Measurements from ENCODE around the gene PAX4.

The PAX4 gene

GRCh38 chr7:127618042-127618441 is at the start of gene PAX4:
PAX4 (minus strand) TSS chr7:127618142; CDS start chr7:127615928, 2,214 bp downstream.
- peaks cover 29% of the 10 kb centered on the region for H3K27me3 ChIP-seq (ENCODE audit: insufficient read depth, low read length, poor library complexity, severe bottlenecking)
- H3K9me3 ChIP-seq (ENCODE audit: insufficient read depth, low read depth, low read length): no peaks in the 10 kb centered on the region
- H3K9ac ChIP-seq (ENCODE audit: low read depth, low read length, poor library complexity, severe bottlenecking): no peak within 1 kb of the TSS
- H3F3A ChIP-seq (ENCODE audit: low read depth): no peaks in the 10 kb centered on the region
- H3K79me2 ChIP-seq (ENCODE audit: insufficient read depth, low read length): no peaks in the 10 kb centered on the region
- no peaks in the 10 kb centered on the region for H3K36me3 ChIP-seq (ENCODE audit: insufficient read depth, low read length)
- no peak within 1 kb of the TSS for H3K4me2 ChIP-seq (ENCODE audit: low read depth, low read length, poor library complexity, severe bottlenecking)
- H3K4me1 ChIP-seq (ENCODE audit: insufficient read depth, low read length, poor library complexity, severe bottlenecking): no peaks in the 10 kb centered on the region
- no peaks in the 10 kb centered on the region for H4K20me1 ChIP-seq (ENCODE audit: insufficient read depth, low read length, poor library complexity, severe bottlenecking)
- no peak within 1 kb of the TSS for H2AFZ ChIP-seq (ENCODE audit: low read length)
- TF ChIP-seq EZH2phosphoT487 (IDR thresholded peaks at IDR 0.05; ENCODE audit: borderline replicate concordance) (no peak), CTCF (conservative IDR thresholded peaks at IDR 0.05; ENCODE audit: low read length) (no peak)
- no peaks in the 10 kb centered on the region for H3K9me2 ChIP-seq (replicated peaks; ENCODE audit: low read depth, low read length)
- no peak within 1 kb of the TSS for H3K4me3 ChIP-seq (ENCODE audit: low read length, poor library complexity, severe bottlenecking)

GRCh38 chr7:127667017-127667670 is 49.2 kb upstream of the PAX4 start:
- Histone ChIP-seq H3K9me2 (replicated peaks; ENCODE audit: low read depth, low read length) (no peaks in the 10 kb centered on the region), H3K79me2 (ENCODE audit: insufficient read depth, low read length) (peaks cover 94% of the 10 kb centered on the region), H4K20me1 (ENCODE audit: insufficient read depth, low read length, poor library complexity, severe bottlenecking) (peaks cover 57% of the 10 kb centered on the region), H3K36me3 (ENCODE audit: insufficient read depth, low read length) (peaks cover 14% of the 10 kb centered on the region; the same call in 1 of the 2 replicates), H2AFZ (ENCODE audit: low read length) (no peak overlapping the region), H3K4me1 (ENCODE audit: insufficient read depth, low read length, poor library complexity, severe bottlenecking) (no peaks in the 10 kb centered on the region), H3K4me3 (ENCODE audit: low read length, poor library complexity, severe bottlenecking) (no peak overlapping the region), H3K9ac (ENCODE audit: low read depth, low read length, poor library complexity, severe bottlenecking) (no peak overlapping the region), H3K4me2 (ENCODE audit: low read depth, low read length, poor library complexity, severe bottlenecking) (no peak overlapping the region), H3F3A (ENCODE audit: low read depth) (no peaks in the 10 kb centered on the region), H3K9me3 (ENCODE audit: insufficient read depth, low read depth, low read length) (no peaks in the 10 kb centered on the region), H3K27me3 (ENCODE audit: insufficient read depth, low read length, poor library complexity, severe bottlenecking) (no peaks in the 10 kb centered on the region)
- TF ChIP-seq CTCF (conservative IDR thresholded peaks at IDR 0.05; ENCODE audit: low read length) (no peak), EZH2phosphoT487 (IDR thresholded peaks at IDR 0.05; ENCODE audit: borderline replicate concordance) (no peak)

GRCh38 chr7:127666602-127667001 is 48.7 kb upstream of the PAX4 start:
- Histone ChIP-seq H3K4me3 (ENCODE audit: low read length, poor library complexity, severe bottlenecking) (no peak overlapping the region), H3K9me2 (replicated peaks; ENCODE audit: low read depth, low read length) (no peaks in the 10 kb centered on the region), H3K9ac (ENCODE audit: low read depth, low read length, poor library complexity, severe bottlenecking) (no peak overlapping the region), H3K27me3 (ENCODE audit: insufficient read depth, low read length, poor library complexity, severe bottlenecking) (no peaks in the 10 kb centered on the region), H3K4me1 (ENCODE audit: insufficient read depth, low read length, poor library complexity, severe bottlenecking) (no peaks in the 10 kb centered on the region), H3K9me3 (ENCODE audit: insufficient read depth, low read depth, low read length) (no peaks in the 10 kb centered on the region), H2AFZ (ENCODE audit: low read length) (no peak overlapping the region), H4K20me1 (ENCODE audit: insufficient read depth, low read length, poor library complexity, severe bottlenecking) (peaks cover 56% of the 10 kb centered on the region), H3K4me2 (ENCODE audit: low read depth, low read length, poor library complexity, severe bottlenecking) (no peak overlapping the region), H3F3A (ENCODE audit: low read depth) (no peaks in the 10 kb centered on the region), H3K79me2 (ENCODE audit: insufficient read depth, low read length) (peaks cover 94% of the 10 kb centered on the region), H3K36me3 (ENCODE audit: insufficient read depth, low read length) (peaks cover 11% of the 10 kb centered on the region; the same call in 1 of the 2 replicates)
- TF ChIP-seq CTCF (conservative IDR thresholded peaks at IDR 0.05; ENCODE audit: low read length) (no peak), EZH2phosphoT487 (IDR thresholded peaks at IDR 0.05; ENCODE audit: borderline replicate concordance) (no peak)
